Measurements from ENCODE around the gene SHQ1. TPM values are rescaled to one million over a fixed set of nuclear protein-coding genes. Genes with fewer than 3 reads are reported as not detected.

SHQ1 gene
- total RNA-seq, 1 donor from 2014 or later: 18.0 TPM

DNA sequence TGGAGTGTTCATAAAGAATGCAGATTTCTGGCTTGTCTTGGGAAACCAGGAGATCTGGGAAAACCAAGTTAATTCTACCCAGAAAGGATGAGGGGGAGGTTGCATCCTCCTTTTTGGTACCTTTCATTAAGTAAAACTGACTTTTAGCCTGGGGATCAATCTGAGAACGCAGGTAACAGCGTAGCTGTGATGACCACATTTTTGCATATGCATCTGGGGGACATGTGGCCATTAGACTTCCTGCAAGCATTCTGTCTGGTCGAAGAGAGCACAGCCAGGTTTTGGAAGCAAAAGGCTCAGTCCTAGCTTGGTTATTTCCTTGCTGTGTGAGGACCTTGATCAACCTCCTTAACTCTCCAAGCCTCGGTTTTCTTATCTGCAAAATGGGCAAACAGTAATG lies 145.2 kb downstream of the SHQ1 start:
- H3K4me1 Mint-ChIP-seq (ENCODE audit: unreplicated experiment): peaks cover 8% of the 10 kb centered on the region
- no peak overlapping the region for H3K27ac Mint-ChIP-seq (ENCODE audit: unreplicated experiment)
- H3K36me3 Mint-ChIP-seq (ENCODE audit: unreplicated experiment): no peaks in the 10 kb centered on the region
- TF ChIP-seq, protein P1, sequence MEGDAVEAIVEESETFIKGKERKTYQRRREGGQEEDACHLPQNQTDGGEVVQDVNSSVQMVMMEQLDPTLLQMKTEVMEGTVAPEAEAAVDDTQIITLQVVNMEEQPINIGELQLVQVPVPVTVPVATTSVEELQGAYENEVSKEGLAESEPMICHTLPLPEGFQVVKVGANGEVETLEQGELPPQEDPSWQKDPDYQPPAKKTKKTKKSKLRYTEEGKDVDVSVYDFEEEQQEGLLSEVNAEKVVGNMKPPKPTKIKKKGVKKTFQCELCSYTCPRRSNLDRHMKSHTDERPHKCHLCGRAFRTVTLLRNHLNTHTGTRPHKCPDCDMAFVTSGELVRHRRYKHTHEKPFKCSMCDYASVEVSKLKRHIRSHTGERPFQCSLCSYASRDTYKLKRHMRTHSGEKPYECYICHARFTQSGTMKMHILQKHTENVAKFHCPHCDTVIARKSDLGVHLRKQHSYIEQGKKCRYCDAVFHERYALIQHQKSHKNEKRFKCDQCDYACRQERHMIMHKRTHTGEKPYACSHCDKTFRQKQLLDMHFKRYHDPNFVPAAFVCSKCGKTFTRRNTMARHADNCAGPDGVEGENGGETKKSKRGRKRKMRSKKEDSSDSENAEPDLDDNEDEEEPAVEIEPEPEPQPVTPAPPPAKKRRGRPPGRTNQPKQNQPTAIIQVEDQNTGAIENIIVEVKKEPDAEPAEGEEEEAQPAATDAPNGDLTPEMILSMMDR (IDR thresholded peaks at IDR 0.05): no peak
- peaks cover 7% of the 10 kb centered on the region for H3K9me3 Mint-ChIP-seq (ENCODE audit: unreplicated experiment)
- peaks cover 13% of the 10 kb centered on the region for H3K27me3 Mint-ChIP-seq (ENCODE audit: unreplicated experiment)
- H3K4me3 Mint-ChIP-seq (ENCODE audit: unreplicated experiment): no peak overlapping the region
- DNase-seq (ENCODE audit: extremely low spot score, unreplicated experiment): peak; percentile 21

DNA sequence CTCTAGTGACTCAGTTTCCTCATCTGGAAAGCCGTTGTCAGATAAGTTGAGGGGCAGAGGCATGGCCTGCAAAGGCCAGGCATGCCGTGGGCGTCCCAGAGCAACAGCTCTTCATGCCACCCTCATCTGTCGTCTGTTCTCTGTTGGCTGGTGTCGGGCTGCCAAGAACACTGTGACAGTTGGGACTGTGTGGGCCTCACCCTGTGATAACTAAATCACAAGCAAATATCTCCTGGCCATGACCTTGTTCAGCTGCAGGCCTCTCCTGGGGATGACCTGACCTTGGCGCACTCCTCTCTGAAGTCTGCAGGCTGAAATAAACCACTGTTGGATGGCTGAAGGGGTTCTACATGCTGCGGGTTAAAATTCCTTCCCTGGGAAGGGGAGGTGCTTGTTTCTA lies 145.9 kb downstream of the SHQ1 start:
- Mint-ChIP-seq H3K4me3 (ENCODE audit: unreplicated experiment) (no peak overlapping the region), H3K27me3 (ENCODE audit: unreplicated experiment) (peaks cover 17% of the 10 kb centered on the region), H3K4me1 (ENCODE audit: unreplicated experiment) (peaks cover 10% of the 10 kb centered on the region), H3K9me3 (ENCODE audit: unreplicated experiment) (peaks cover 5% of the 10 kb centered on the region), H3K36me3 (ENCODE audit: unreplicated experiment) (no peaks in the 10 kb centered on the region), H3K27ac (ENCODE audit: unreplicated experiment) (no peak overlapping the region)
- DNase-seq (ENCODE audit: extremely low spot score, unreplicated experiment): peak; percentile 53
- TF ChIP-seq, protein P1 (IDR thresholded peaks at IDR 0.05): no peak

DNA sequence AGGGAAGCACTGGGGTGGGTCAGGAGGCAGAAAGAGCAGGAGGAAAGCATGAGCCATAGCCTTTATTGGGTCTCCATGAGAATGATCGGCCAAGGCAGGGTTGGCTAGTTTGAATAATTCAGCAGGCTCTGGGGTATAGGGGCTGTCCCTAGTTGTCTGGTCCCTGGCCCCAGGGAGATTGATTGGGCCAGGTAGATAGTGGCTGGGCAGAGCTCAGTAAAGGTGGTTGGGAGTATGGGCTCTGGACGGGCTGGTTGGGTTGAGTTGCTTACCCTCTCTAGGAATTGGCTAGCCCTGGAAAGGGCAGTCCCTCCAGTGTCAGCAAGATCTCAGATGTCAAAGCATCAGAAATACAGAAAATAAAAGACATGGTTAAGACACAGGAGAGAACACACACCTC lies 148.1 kb downstream of the SHQ1 start:
- H3K9me3 Mint-ChIP-seq (ENCODE audit: unreplicated experiment): no peaks in the 10 kb centered on the region
- TF ChIP-seq, protein P1 (IDR thresholded peaks at IDR 0.05): no peak
- DNase-seq (ENCODE audit: extremely low spot score, unreplicated experiment): peak; percentile 59
- no peaks in the 10 kb centered on the region for H3K36me3 Mint-ChIP-seq (ENCODE audit: unreplicated experiment)
- H3K27me3 Mint-ChIP-seq (ENCODE audit: unreplicated experiment): peaks cover 20% of the 10 kb centered on the region
- no peak overlapping the region for H3K4me3 Mint-ChIP-seq (ENCODE audit: unreplicated experiment)
- H3K4me1 Mint-ChIP-seq (ENCODE audit: unreplicated experiment): peaks cover 10% of the 10 kb centered on the region
- H3K27ac Mint-ChIP-seq (ENCODE audit: unreplicated experiment): no peak overlapping the region

DNA sequence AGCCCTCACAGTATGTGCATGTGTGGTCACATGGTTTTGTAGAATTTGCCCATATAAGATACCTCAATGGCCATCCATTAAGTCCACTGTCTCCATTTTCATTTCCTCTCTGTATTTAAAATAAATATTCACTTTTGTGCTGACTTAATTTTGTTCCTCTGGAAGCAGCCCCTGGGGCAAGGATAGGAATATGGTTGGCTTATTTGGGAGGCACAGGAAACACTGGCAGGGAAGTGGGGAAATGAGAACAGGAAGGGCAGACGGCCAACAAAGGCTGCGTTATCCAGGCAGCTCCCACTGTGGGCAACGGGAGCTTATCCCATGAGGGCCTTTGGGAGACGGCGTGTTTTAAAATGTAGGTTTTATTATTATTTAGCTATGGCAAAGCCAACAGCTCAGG lies 148.6 kb downstream of the SHQ1 start:
- TF ChIP-seq, protein P1 (IDR thresholded peaks at IDR 0.05): no peak
- no peaks in the 10 kb centered on the region for H3K9me3 Mint-ChIP-seq (ENCODE audit: unreplicated experiment)
- H3K27me3 Mint-ChIP-seq (ENCODE audit: unreplicated experiment): peaks cover 20% of the 10 kb centered on the region
- no peak overlapping the region for H3K27ac Mint-ChIP-seq (ENCODE audit: unreplicated experiment)
- H3K36me3 Mint-ChIP-seq (ENCODE audit: unreplicated experiment): no peaks in the 10 kb centered on the region
- H3K4me3 Mint-ChIP-seq (ENCODE audit: unreplicated experiment): no peak overlapping the region
- no peak for DNase-seq (ENCODE audit: extremely low spot score, unreplicated experiment)
- H3K4me1 Mint-ChIP-seq (ENCODE audit: unreplicated experiment): peaks cover 12% of the 10 kb centered on the region

Other genes with a start within 250 kb of the SHQ1 start
- 6.5 and 7.8 TPM in 2 replicates for gene GXYLT2, start 39.6 kb upstream of the SHQ1 start, total RNA-seq
- gene PPP4R2, start 148.4 kb upstream of the SHQ1 start, total RNA-seq: 61.6 and 62.8 TPM in 2 replicates
- 4.6 and 5.1 TPM in 2 replicates for gene EBLN2, start 213.2 kb upstream of the SHQ1 start, total RNA-seq

Measured in osteocyte (in vitro differentiated cells).